GM23338 (cell line): Measurements from ENCODE around the gene SOAT1. TPM values are rescaled to one million over a fixed set of nuclear protein-coding genes. Genes with fewer than 3 reads are reported as not detected.

ENCODE experiments used
- ATAC-seq: fragments of 200-7000 bp; cut with Tn5 transposase; 3 replicates; pipeline ENCODE4 v1.9.1; 2020
- DNase-seq: peaks from one replicate; pipeline ENCODE4 v3.0.0-alpha.2; 2015; ENCODE audit warnings: low spot score
- H2AFZ ChIP-seq: fragments of 200-600 bp; sonication (generic); 2 replicates; pipeline ENCODE4 v1.8.0; 2016; ENCODE audit warnings: antibody characterized with exemption, mild to moderate bottlenecking, moderate library complexity
- H3F3A ChIP-seq: fragments of 200-600 bp; sonication (generic); replicated peaks from 2 replicates; pipeline ENCODE4 v1.8.0; 2017; ENCODE audit warnings: antibody characterized with exemption, mixed run types, low read depth
- H3K27ac ChIP-seq: fragments of 200-600 bp; sonication (generic); 2 replicates; pipeline ENCODE4 v1.6.1; 2016; ENCODE audit warnings: low read depth
- H3K27me3 ChIP-seq: fragments of 200-600 bp; sonication (generic); 2 replicates; pipeline ENCODE4 v1.8.0; 2016; ENCODE audit warnings: mild to moderate bottlenecking, mixed run types, moderate library complexity; ENCODE audit not compliant: insufficient read depth
- H3K36me3 ChIP-seq: fragments of 200-600 bp; sonication (generic); 2 replicates; pipeline ENCODE4 v1.8.0; 2016; ENCODE audit warnings: mild to moderate bottlenecking; ENCODE audit not compliant: insufficient read depth
- H3K4me1 ChIP-seq: fragments of 200-600 bp; sonication (generic); 2 replicates; pipeline ENCODE4 v1.8.0; 2016; ENCODE audit warnings: mild to moderate bottlenecking, moderate library complexity; ENCODE audit not compliant: insufficient read depth
- H3K4me2 ChIP-seq: fragments of 200-600 bp; sonication (generic); 2 replicates; pipeline ENCODE4 v1.7.1; 2017; ENCODE audit warnings: mixed run types
- H3K4me3 ChIP-seq: fragments of 200-600 bp; sonication (generic); 2 replicates; pipeline ENCODE4 v1.6.1; 2016; ENCODE audit warnings: mixed run types
- H3K79me2 ChIP-seq: fragments of 200-600 bp; sonication (generic); replicated peaks from 2 replicates; pipeline ENCODE4 v1.8.0; 2017; ENCODE audit warnings: mild to moderate bottlenecking; ENCODE audit not compliant: insufficient read depth
- H3K9me2 ChIP-seq: fragments of 200-600 bp; sonication (generic); 2 replicates; pipeline ENCODE4 v1.8.0; 2017; ENCODE audit not compliant: insufficient read depth
- H4K20me1 ChIP-seq: fragments of 200-600 bp; sonication (generic); replicated peaks from 2 replicates; pipeline ENCODE4 v1.8.0; 2017; ENCODE audit warnings: mild to moderate bottlenecking; ENCODE audit not compliant: insufficient read depth
- H3K27ac Mint-ChIP-seq: 2 replicates; pipeline ENCODE4 v1.8.0; 2020; ENCODE audit warnings: inconsistent platforms, mild to moderate bottlenecking, moderate library complexity, mixed read lengths
- H3K27me3 Mint-ChIP-seq: 3 replicates; pipeline ENCODE4 v1.8.0; 2022; ENCODE audit warnings: low read depth, mild to moderate bottlenecking, moderate library complexity, mixed read lengths, inconsistent platforms; ENCODE audit not compliant: insufficient read depth, poor library complexity
- H3K36me3 Mint-ChIP-seq: 3 replicates; pipeline ENCODE4 v1.8.0; 2021; ENCODE audit warnings: low read depth, mild to moderate bottlenecking, inconsistent platforms, moderate library complexity, mixed read lengths
- H3K4me1 Mint-ChIP-seq: 3 replicates; pipeline ENCODE4 v1.8.0; 2020; ENCODE audit warnings: mild to moderate bottlenecking, inconsistent platforms, mixed read lengths
- H3K4me3 Mint-ChIP-seq: 3 replicates; pipeline ENCODE4 v1.8.0; 2021; ENCODE audit warnings: moderate library complexity, mild to moderate bottlenecking, inconsistent platforms, mixed read lengths
- H3K9me3 Mint-ChIP-seq: 3 replicates; pipeline ENCODE4 v1.8.0; 2020; ENCODE audit warnings: moderate library complexity, mild to moderate bottlenecking, inconsistent platforms, mixed read lengths
- CREB1 ChIP-seq: fragments of 250-450 bp; sonication (Bioruptor Pico); IDR thresholded peaks from 2 replicates; pipeline ENCODE4 v1.5.0; 2020; ENCODE audit warnings: low read depth, mild to moderate bottlenecking, moderate library complexity
- EZH2 ChIP-seq: fragments of 200-600 bp; sonication (generic); IDR thresholded peaks from one replicate; pipeline ENCODE4 v1.8.0; 2017; ENCODE audit warnings: antibody characterized with exemption, mild to moderate bottlenecking, low read depth; ENCODE audit not compliant: unreplicated experiment
- JUNB ChIP-seq: IDR thresholded peaks from one replicate; pipeline ENCODE4 v1.6.1; 2016; ENCODE audit warnings: antibody characterized with exemption; ENCODE audit not compliant: unreplicated experiment
- POLR2AphosphoS5 ChIP-seq: IDR thresholded peaks from 2 replicates; pipeline ENCODE4 v1.6.1; 2016; ENCODE audit warnings: antibody characterized with exemption, low read depth
- ZNF114 ChIP-seq: fragments of 250-450 bp; sonication (Bioruptor Pico); IDR thresholded peaks from 2 replicates; pipeline ENCODE4 v1.5.0; 2020; ENCODE audit warnings: mild to moderate bottlenecking, moderate library complexity
- ZNF331 ChIP-seq: fragments of 250-450 bp; sonication (Bioruptor Pico); IDR thresholded peaks from 2 replicates; pipeline ENCODE4 v1.5.0; 2020; ENCODE audit warnings: low read depth, mild to moderate bottlenecking, moderate library complexity
- ZNF462 ChIP-seq: fragments of 250-450 bp; sonication (Bioruptor Pico); IDR thresholded peaks from 2 replicates; pipeline ENCODE4 v1.5.0; 2020; ENCODE audit warnings: mild to moderate bottlenecking, moderate library complexity
- polyA plus RNA-seq: library from polyadenylated mRNA; unstranded; fragments of >200 nt; fragmentation: Nextera tagmentation; extraction: Ambion mirVana; gene quantifications from 2 replicates; pipeline ENCODE4 v1.2.1, GENCODE V29; 2016
- total RNA-seq: library from RNA; depleted of rRNA; stranded (reverse); fragments of >200 nt; shearing (Covaris generic); gene quantifications from 2 replicates; pipeline ENCODE4 v1.2.3, GENCODE V29; 2014
- TF ChIP-seq, protein P1 (sequence below): IDR thresholded peaks from 2 replicates; pipeline ENCODE4 v1.6.1; 2016; ENCODE audit warnings: antibody characterized with exemption

The SOAT1 gene
- total and polyA plus RNA-seq, 2 experiments from 2014 or later: 1.3 to 2.6 TPM

DNA sequence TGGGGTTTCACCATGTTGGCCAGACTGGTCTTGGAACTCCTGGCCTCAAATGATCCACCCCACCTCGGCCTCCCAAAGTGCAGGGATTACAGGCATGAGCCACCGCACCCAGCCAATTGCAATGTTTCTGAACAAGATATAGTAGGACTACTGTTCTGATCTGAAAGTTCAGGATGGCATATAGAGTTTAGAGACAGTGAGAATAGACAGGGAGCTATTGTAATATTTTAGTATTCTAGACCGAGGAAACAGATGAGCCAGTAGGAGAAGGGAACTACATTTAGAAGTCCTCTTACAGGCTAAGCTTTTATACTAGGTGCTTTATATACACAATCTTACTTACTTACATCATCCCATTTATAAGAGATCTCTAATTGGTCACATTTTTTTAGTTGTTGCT is 33.1 kb downstream of the SOAT1 start:
- H3K9me2 ChIP-seq: no peaks in the 10 kb centered on the region
- ATAC-seq (no peak), DNase-seq (no peak)
- Mint-ChIP-seq H3K9me3 (0 out of 3 replicates have a peak, but pooled peaks cover 4% of the 10 kb centered on the region), H3K27ac (no peak overlapping the region), H3K4me1 (peaks cover 9% of the 10 kb centered on the region), H3K4me3 (no peak overlapping the region), H3K27me3 (no peaks in the 10 kb centered on the region), H3K36me3 (no peaks in the 10 kb centered on the region; the same call in 2 of the 3 replicates)
- no peak overlapping the region for H3K4me2 ChIP-seq
- H2AFZ ChIP-seq: no peak overlapping the region
- H3K27me3 ChIP-seq: no peaks in the 10 kb centered on the region
- no peaks in the 10 kb centered on the region for H4K20me1 ChIP-seq
- no peaks in the 10 kb centered on the region for H3K79me2 ChIP-seq
- H3K4me3 ChIP-seq: no peak overlapping the region
- TF ChIP-seq ZNF462 (CRISPR knock-in tag) (no peak), EZH2 (no peak), ZNF114 (no peak), ZNF331 (CRISPR knock-in tag) (no peak), POLR2AphosphoS5 (no peak), JUNB (no peak), CREB1 (CRISPR knock-in tag) (no peak)
- TF ChIP-seq, protein P1, sequence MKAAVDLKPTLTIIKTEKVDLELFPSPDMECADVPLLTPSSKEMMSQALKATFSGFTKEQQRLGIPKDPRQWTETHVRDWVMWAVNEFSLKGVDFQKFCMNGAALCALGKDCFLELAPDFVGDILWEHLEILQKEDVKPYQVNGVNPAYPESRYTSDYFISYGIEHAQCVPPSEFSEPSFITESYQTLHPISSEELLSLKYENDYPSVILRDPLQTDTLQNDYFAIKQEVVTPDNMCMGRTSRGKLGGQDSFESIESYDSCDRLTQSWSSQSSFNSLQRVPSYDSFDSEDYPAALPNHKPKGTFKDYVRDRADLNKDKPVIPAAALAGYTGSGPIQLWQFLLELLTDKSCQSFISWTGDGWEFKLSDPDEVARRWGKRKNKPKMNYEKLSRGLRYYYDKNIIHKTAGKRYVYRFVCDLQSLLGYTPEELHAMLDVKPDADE: no peak
- peaks cover 9% of the 10 kb centered on the region for H3K4me1 ChIP-seq
- no peaks in the 10 kb centered on the region for H3F3A ChIP-seq
- no peak overlapping the region for H3K27ac ChIP-seq
- no peaks in the 10 kb centered on the region for H3K36me3 ChIP-seq
